ENCODE measurements around the gene SLC5A5.

DNA sequence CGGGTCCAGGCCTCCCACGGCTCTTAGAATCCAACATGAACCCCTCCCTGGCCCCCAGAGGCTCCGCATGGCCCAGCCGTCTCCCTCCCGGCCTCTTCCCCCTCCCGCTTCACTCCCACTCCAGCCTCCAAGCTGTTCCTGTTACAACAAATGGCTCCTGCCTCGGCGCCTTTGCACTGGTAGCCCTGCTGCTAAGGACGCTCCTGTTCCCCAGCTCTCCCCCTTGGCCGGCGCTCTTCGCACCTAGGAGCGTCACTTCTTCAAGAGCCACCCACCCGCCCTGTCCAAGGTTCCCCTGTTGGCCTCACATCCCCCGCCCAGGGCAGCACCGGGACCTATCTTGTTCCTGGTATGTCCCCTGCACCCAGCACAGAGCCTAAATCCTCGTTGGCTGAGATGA, 70.4 kb downstream of the SLC5A5 start:
- TF ChIP-seq, protein P1, sequence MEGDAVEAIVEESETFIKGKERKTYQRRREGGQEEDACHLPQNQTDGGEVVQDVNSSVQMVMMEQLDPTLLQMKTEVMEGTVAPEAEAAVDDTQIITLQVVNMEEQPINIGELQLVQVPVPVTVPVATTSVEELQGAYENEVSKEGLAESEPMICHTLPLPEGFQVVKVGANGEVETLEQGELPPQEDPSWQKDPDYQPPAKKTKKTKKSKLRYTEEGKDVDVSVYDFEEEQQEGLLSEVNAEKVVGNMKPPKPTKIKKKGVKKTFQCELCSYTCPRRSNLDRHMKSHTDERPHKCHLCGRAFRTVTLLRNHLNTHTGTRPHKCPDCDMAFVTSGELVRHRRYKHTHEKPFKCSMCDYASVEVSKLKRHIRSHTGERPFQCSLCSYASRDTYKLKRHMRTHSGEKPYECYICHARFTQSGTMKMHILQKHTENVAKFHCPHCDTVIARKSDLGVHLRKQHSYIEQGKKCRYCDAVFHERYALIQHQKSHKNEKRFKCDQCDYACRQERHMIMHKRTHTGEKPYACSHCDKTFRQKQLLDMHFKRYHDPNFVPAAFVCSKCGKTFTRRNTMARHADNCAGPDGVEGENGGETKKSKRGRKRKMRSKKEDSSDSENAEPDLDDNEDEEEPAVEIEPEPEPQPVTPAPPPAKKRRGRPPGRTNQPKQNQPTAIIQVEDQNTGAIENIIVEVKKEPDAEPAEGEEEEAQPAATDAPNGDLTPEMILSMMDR (tag by site-specific recombination; IDR thresholded peaks at IDR 0.05), result no peak
- TF ChIP-seq ZBTB26 (tag by site-specific recombination; optimal IDR thresholded peaks at IDR 0.05), result no peak
- TF ChIP-seq HOXD13 (CRISPR knock-in tag; IDR thresholded peaks at IDR 0.05; ENCODE audit: borderline replicate concordance), result no peak
- TF ChIP-seq PBX3 (CRISPR knock-in tag; IDR thresholded peaks at IDR 0.05), result no peak
- no peak for TF ChIP-seq EGR2 (tag by site-specific recombination; IDR thresholded peaks at IDR 0.05; ENCODE audit: low read depth)
- TF ChIP-seq KLF8 (tag by site-specific recombination; IDR thresholded peaks at IDR 0.05), result no peak
- TF ChIP-seq ZBTB48 (tag by site-specific recombination; IDR thresholded peaks at IDR 0.05), result no peak
- TF ChIP-seq ZNF23 (tag by site-specific recombination; IDR thresholded peaks at IDR 0.05; ENCODE audit: borderline replicate concordance), result no peak
- TF ChIP-seq ZNF624 (tag by site-specific recombination; IDR thresholded peaks at IDR 0.05), result no peak
